ENCODE data around the gene MCRS1. TPM values are rescaled to one million over a fixed set of nuclear protein-coding genes. Genes with fewer than 3 reads are reported as not detected.

Gene MCRS1
- total RNA-seq, 2 donors from 2014 or later = 97.5 to 98.9 TPM

GRCh38 chr12:49552014-49552413 is 15.9 kb downstream of the MCRS1 start:
- H3K9me3 Mint-ChIP-seq = no peaks in the 10 kb centered on the region
- H3K4me1 ChIP-seq (ENCODE audit: control insufficient read depth, insufficient read depth, low read length) = peaks cover 7% of the 10 kb centered on the region
- no peak overlapping the region for H3K27ac ChIP-seq (ENCODE audit: low read depth, low read length)
- H3K4me3 ChIP-seq (ENCODE audit: low read length) = no peak overlapping the region
- TF ChIP-seq CTCF (conservative IDR thresholded peaks at IDR 0.05) = no peak
- H3K9ac ChIP-seq (ENCODE audit: extremely low read depth, low read length, poor library complexity, severe bottlenecking) = no peak overlapping the region
- H3K36me3 ChIP-seq (ENCODE audit: control insufficient read depth, insufficient read depth, low read length) = peaks cover 9% of the 10 kb centered on the region
- H3K4me3 Mint-ChIP-seq = no peak overlapping the region
- peaks cover 25% of the 10 kb centered on the region for H3K27me3 ChIP-seq (ENCODE audit: control insufficient read depth, insufficient read depth, low read length, poor library complexity, severe bottlenecking)
- no peak overlapping the region for H3K27ac Mint-ChIP-seq
- peaks cover 24% of the 10 kb centered on the region for H3K4me1 Mint-ChIP-seq
- H3K9me3 ChIP-seq (ENCODE audit: control insufficient read depth, low read length) = no peaks in the 10 kb centered on the region
- WGBS, 2 experiments (ENCODE audit: insufficient coverage in 1 of 2, insufficient read length in 1 of 2) = 93 to 96% methylated on average over 6 to 7 of the region's 7 CpGs
- H3K36me3 Mint-ChIP-seq (ENCODE audit: low read depth) = no peaks in the 10 kb centered on the region
- H3K27me3 Mint-ChIP-seq (ENCODE audit: insufficient read depth) = peaks cover 50% of the 10 kb centered on the region
- no peak for DNase-seq

- peaks cover 7% of the 10 kb centered on the region for H3K4me1 ChIP-seq (ENCODE audit: control insufficient read depth, insufficient read depth, low read length)
- H3K9me3 ChIP-seq (ENCODE audit: control insufficient read depth, low read length) = no peaks in the 10 kb centered on the region
- Mint-ChIP-seq H3K27me3 (ENCODE audit: insufficient read depth) (peaks cover 62% of the 10 kb centered on the region), H3K36me3 (ENCODE audit: low read depth) (no peaks in the 10 kb centered on the region), H3K9me3 (no peaks in the 10 kb centered on the region), H3K4me1 (peaks cover 24% of the 10 kb centered on the region), H3K4me3 (no peak overlapping the region), H3K27ac (peak overlapping the region; percentile 77)
- H3K4me3 ChIP-seq (ENCODE audit: low read length) = no peak overlapping the region
- peak; percentile 71 for DNase-seq
- no peak overlapping the region for H3K9ac ChIP-seq (ENCODE audit: extremely low read depth, low read length, poor library complexity, severe bottlenecking)
- no peak overlapping the region for H3K27ac ChIP-seq (ENCODE audit: low read depth, low read length)
- WGBS, 2 experiments (ENCODE audit: insufficient coverage in 1 of 2, insufficient read length in 1 of 2) = 69 to 74% methylated on average over 6 of the region's 6 CpGs
- H3K27me3 ChIP-seq (ENCODE audit: control insufficient read depth, insufficient read depth, low read length, poor library complexity, severe bottlenecking) = peaks cover 35% of the 10 kb centered on the region
- no peak for TF ChIP-seq CTCF (conservative IDR thresholded peaks at IDR 0.05)
- H3K36me3 ChIP-seq (ENCODE audit: control insufficient read depth, insufficient read depth, low read length) = no peaks in the 10 kb centered on the region
Measured at GRCh38 chr12:49550693-49551252, 17.2 kb downstream of the MCRS1 start.

- Histone ChIP-seq H3K9me3 (ENCODE audit: control insufficient read depth, low read length) (no peaks in the 10 kb centered on the region), H3K9ac (ENCODE audit: extremely low read depth, low read length, poor library complexity, severe bottlenecking) (no peak overlapping the region), H3K4me1 (ENCODE audit: control insufficient read depth, insufficient read depth, low read length) (peaks cover 7% of the 10 kb centered on the region), H3K27me3 (ENCODE audit: control insufficient read depth, insufficient read depth, low read length, poor library complexity, severe bottlenecking) (peaks cover 41% of the 10 kb centered on the region), H3K27ac (ENCODE audit: low read depth, low read length) (no peak overlapping the region), H3K4me3 (ENCODE audit: low read length) (no peak overlapping the region), H3K36me3 (ENCODE audit: control insufficient read depth, insufficient read depth, low read length) (no peaks in the 10 kb centered on the region)
- H3K4me3 Mint-ChIP-seq = peak overlapping the region; percentile 47
- 90 to 95% methylated on average over 11 to 28 of the region's 28 CpGs for WGBS, 2 experiments (ENCODE audit: insufficient coverage in 1 of 2, insufficient read length in 1 of 2)
- peak; percentile 56 for DNase-seq
- no peak for TF ChIP-seq CTCF (conservative IDR thresholded peaks at IDR 0.05)
- peaks cover 70% of the 10 kb centered on the region for H3K27me3 Mint-ChIP-seq (ENCODE audit: insufficient read depth)
- no peaks in the 10 kb centered on the region for H3K36me3 Mint-ChIP-seq (ENCODE audit: low read depth)
- H3K27ac Mint-ChIP-seq = peak overlapping the region; percentile 77
- H3K4me1 Mint-ChIP-seq = peaks cover 27% of the 10 kb centered on the region
- no peaks in the 10 kb centered on the region for H3K9me3 Mint-ChIP-seq
Measured at GRCh38 chr12:49549735-49550692, 17.9 kb downstream of the MCRS1 start.
